HG03571 (cell line): ENCODE results near the gene UAP1L1.
A peak's percentile ranks its signal among the peaks of the same experiment; 100 is the strongest.
"Not testable (repeated sequence)": the region's sequence is repeated elsewhere in the genome, so short reads cannot be mapped to it uniquely, and the experiment has no call there.

Source experiments
- ATAC-seq: cut with Tn5 transposase; IDR thresholded peaks from one replicate; pipeline ENCODE4 v1.9.1; 2021; ENCODE audit not compliant: unreplicated experiment

UAP1L1 gene

GRCh38 chr9:137077010-137077747 is at the start of gene UAP1L1:
UAP1L1 (plus strand) TSS chr9:137077517; CDS start chr9:137077533, 16 bp downstream.
- peak; percentile 60 for ATAC-seq

- ATAC-seq: no peak
Observed at GRCh38 chr9:137028263-137029057, 48.9 kb upstream of the UAP1L1 start.

- ATAC-seq: no peak
Observed at GRCh38 chr9:137029058-137029936, 48.0 kb upstream of the UAP1L1 start.

GRCh38 chr9:137030006-137030405 is 47.3 kb upstream of the UAP1L1 start:
- ATAC-seq: no peak

- no peak for ATAC-seq
Observed at GRCh38 chr9:137030538-137031527, 46.5 kb upstream of the UAP1L1 start.

GRCh38 chr9:137031904-137032640 is 45.2 kb upstream of the UAP1L1 start, which contains the start of gene FUT7:
FUT7 (minus strand) TSS chr9:137032088; CDS start chr9:137031991, 97 bp downstream.
- no peak for ATAC-seq

GRCh38 chr9:137032858-137033257 is 44.5 kb upstream of the UAP1L1 start:
- no peak for ATAC-seq

GRCh38 chr9:137033481-137033880 is 43.8 kb upstream of the UAP1L1 start:
- ATAC-seq: not testable (repeated sequence)

- ATAC-seq: no peak
Observed at GRCh38 chr9:137034039-137034708, 43.1 kb upstream of the UAP1L1 start.

GRCh38 chr9:137034709-137035506 is 42.4 kb upstream of the UAP1L1 start:
- peak; percentile 47 for ATAC-seq

- ATAC-seq: no peak
Observed at GRCh38 chr9:137035507-137035834, 41.8 kb upstream of the UAP1L1 start.

GRCh38 chr9:137035937-137036336 is 41.4 kb upstream of the UAP1L1 start:
- no peak for ATAC-seq

GRCh38 chr9:137037035-137037434 is 40.3 kb upstream of the UAP1L1 start:
- no peak for ATAC-seq

GRCh38 chr9:137037483-137037882 is 39.8 kb upstream of the UAP1L1 start:
- no peak for ATAC-seq

- no peak for ATAC-seq
Observed at GRCh38 chr9:137038916-137039315, 38.4 kb upstream of the UAP1L1 start.

- no peak for ATAC-seq
Observed at GRCh38 chr9:137039611-137040366, 37.5 kb upstream of the UAP1L1 start.

GRCh38 chr9:137040568-137040967 is 36.7 kb upstream of the UAP1L1 start:
- ATAC-seq: no peak
